ENCODE results near the gene PRPF38B. TPM values are rescaled to one million over a fixed set of nuclear protein-coding genes. Genes with fewer than 3 reads are reported as not detected.
A peak's percentile ranks its signal among the peaks of the same experiment; 100 is the strongest.

PRPF38B gene
- total and polyA plus RNA-seq, 4 donors, result 9.5 to 20.9 (median 14.3) TPM

GRCh38 chr1:108695535-108695934 is 3.4 kb downstream of the PRPF38B start:
- Histone ChIP-seq H3K27me3 (ENCODE audit: control insufficient read depth in 4 of 4, insufficient read depth in 4 of 4, low read length in 3 of 4) (no peaks in the 10 kb centered on the region), H3K4me3 (ENCODE audit: low read depth in 1 of 3, low read length in 3 of 3) (no peak overlapping the region), H3K36me3 (ENCODE audit: control insufficient read depth in 4 of 4, insufficient read depth in 3 of 4, low read depth in 1 of 4, low read length in 3 of 4) (peaks cover 4 to 50% (median 42%) of the 10 kb centered on the region in 4 donors), H3K27ac (ENCODE audit: low read depth in 1 of 2, low read length in 2 of 2) (no peak overlapping the region), H3K9me3 (ENCODE audit: control insufficient read depth in 4 of 4, low read length in 3 of 4) (no peaks in the 10 kb centered on the region), H3K9ac (ENCODE audit: low read depth in 1 of 2, low read length in 2 of 2) (peak overlapping the region in 1 of 2 donors; percentile 40), H3K4me1 (ENCODE audit: control insufficient read depth in 4 of 4, insufficient read depth in 4 of 4, low read length in 3 of 4) (peaks cover 2 to 27% (median 12%) of the 10 kb centered on the region in 4 donors)
- no peak for TF ChIP-seq SP1 (IDR thresholded peaks at IDR 0.05)
- TF ChIP-seq ATF3 (IDR thresholded peaks at IDR 0.05), result no peak
- TF ChIP-seq HNF4G (IDR thresholded peaks at IDR 0.05), result no peak
- no peak for TF ChIP-seq MAX (IDR thresholded peaks at IDR 0.05)
- TF ChIP-seq JUND (IDR thresholded peaks at IDR 0.05), result no peak
- TF ChIP-seq FOXA1 (IDR thresholded peaks at IDR 0.05), result no peak
- TF ChIP-seq CTCF (IDR thresholded peaks at IDR 0.05; ENCODE audit: low read depth, low read length, missing input control), result no peak
- no peak for TF ChIP-seq REST (IDR thresholded peaks at IDR 0.05)
- no peak for TF ChIP-seq EGR1 (IDR thresholded peaks at IDR 0.05; ENCODE audit: low read depth in 2 of 2)
- TF ChIP-seq YY1 (IDR thresholded peaks at IDR 0.05), result no peak
- TF ChIP-seq TAF1 (conservative IDR thresholded peaks at IDR 0.05), result no peak
- no peak for TF ChIP-seq RAD21 (IDR thresholded peaks at IDR 0.05)
- TF ChIP-seq NR2F2 (IDR thresholded peaks at IDR 0.05), result no peak
- no peak for TF ChIP-seq FOXA2 (IDR thresholded peaks at IDR 0.05)
- TF ChIP-seq GABPA (IDR thresholded peaks at IDR 0.05 in 1 of 2, conservative IDR thresholded peaks at IDR 0.05 in 1 of 2), result no peak
- no peak for TF ChIP-seq ZBTB33 (IDR thresholded peaks at IDR 0.05)
- TF ChIP-seq RXRA (IDR thresholded peaks at IDR 0.05), result no peak
- no peak for TF ChIP-seq HNF4A (conservative IDR thresholded peaks at IDR 0.05)
- no peak for DNase-seq (ENCODE audit: low spot score)
- 65% methylated on average over 5 of the region's 5 CpGs for WGBS

Data from liver (tissue), 9 donors.